Measurements from ENCODE around the gene ADAM12. TPM values are rescaled to one million over a fixed set of nuclear protein-coding genes. Genes with fewer than 3 reads are reported as not detected.

ADAM12 gene
- total and polyA plus RNA-seq, 11 donors: 0.04 to 11.2 (median 0.82) TPM; not detected in 1

DNA sequence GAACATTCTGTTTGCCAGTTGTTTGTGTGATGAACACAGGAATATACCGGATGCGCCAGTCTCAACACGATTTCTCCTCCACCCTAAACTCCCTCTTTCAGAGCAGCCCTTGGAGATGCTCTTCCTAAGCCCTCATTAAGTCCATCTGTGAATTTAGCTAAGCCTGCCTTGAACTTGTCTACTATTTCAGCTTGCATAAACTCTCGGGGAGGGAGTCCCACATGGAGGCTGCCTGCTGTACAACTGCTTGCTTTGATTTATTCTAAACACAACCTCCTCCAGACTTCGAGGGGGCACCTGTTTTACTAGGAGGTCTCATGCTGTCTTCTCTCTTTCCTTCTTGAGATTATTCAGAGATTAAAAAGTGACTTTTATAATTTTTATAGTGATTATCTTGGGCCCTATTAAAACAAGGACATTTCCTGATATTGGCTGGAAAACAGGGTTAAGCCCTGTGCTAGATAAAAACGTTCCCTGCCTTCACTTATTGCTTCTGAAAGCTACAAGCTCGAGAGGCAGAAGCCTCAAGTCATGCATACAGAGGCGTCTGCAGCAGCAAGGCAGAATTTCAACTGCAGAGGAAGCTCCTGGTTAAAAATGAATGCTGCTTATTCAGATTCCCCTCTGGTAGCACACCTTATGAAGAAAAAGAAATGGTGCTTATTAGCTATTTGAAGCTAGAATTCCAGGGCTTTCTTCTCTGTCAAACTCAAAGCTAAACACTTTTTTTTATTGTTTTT lies 317.6 kb downstream of the ADAM12 start:
- Histone ChIP-seq H3K36me3 (no peaks in the 10 kb centered on the region), H3K4me1 (no peaks in the 10 kb centered on the region), H3K27me3 (no peaks in the 10 kb centered on the region), H3K9me3 (no peaks in the 10 kb centered on the region), H3K27ac (no peak overlapping the region), H3K4me3 (no peak overlapping the region)
- DNase-seq (no peak), ATAC-seq (no peak)
- no peak for TF ChIP-seq CTCF (IDR thresholded peaks at IDR 0.05)
- no peak for TF ChIP-seq POLR2A (IDR thresholded peaks at IDR 0.05)
- intact Hi-C loops (cut with DNase I): no loop called here
- 72 to 79% (median 75%) methylated on average over 8 of the region's 8 CpGs for WGBS, 4 donors

DNA sequence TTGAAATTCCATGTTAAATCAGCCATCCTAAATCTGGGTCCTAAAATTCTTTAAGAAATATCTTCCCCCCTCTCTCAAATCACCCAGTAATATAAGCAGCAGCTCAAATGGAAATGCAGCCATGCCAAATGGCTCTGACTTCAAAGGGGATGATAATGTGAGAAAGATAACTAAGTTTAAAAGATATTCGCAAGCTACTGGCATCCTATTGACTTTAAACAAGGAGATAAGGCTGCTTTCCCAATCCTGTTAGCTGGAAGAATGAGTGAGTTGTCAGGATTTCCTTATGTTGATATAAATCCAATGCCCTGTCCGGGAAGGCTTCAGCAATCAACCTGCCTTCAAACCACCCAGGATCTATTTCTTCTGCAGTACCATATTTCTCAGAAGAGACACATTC lies 320.0 kb downstream of the ADAM12 start:
- peaks cover 0 to 3% (median 0%) of the 10 kb centered on the region in 12 donors for H3K4me1 ChIP-seq
- WGBS, 4 donors: 48 to 61% (median 54%) methylated on average over 2 of the region's 2 CpGs
- no peaks in the 10 kb centered on the region for H3K36me3 ChIP-seq
- no peak overlapping the region for H3K27ac ChIP-seq
- H3K9me3 ChIP-seq: peaks cover 0 to 1% (median 0%) of the 10 kb centered on the region in 12 donors
- DNase-seq (no peak), ATAC-seq (no peak)
- no peak overlapping the region for H3K4me3 ChIP-seq
- intact Hi-C loops (cut with DNase I): no loop called here
- TF ChIP-seq CTCF (IDR thresholded peaks at IDR 0.05): no peak
- no peak for TF ChIP-seq POLR2A (IDR thresholded peaks at IDR 0.05)
- no peaks in the 10 kb centered on the region for H3K27me3 ChIP-seq

GRCh38 chr10:126066456-126066855 lies 321.8 kb downstream of the ADAM12 start:
- Histone ChIP-seq H3K27ac (no peak overlapping the region), H3K4me1 (peaks cover 0 to 18% (median 5%) of the 10 kb centered on the region in 12 donors), H3K4me3 (no peak overlapping the region), H3K36me3 (no peaks in the 10 kb centered on the region), H3K27me3 (no peaks in the 10 kb centered on the region), H3K9me3 (peaks cover 0 to 12% (median 0%) of the 10 kb centered on the region in 12 donors)
- ATAC-seq (no peak), DNase-seq (no peak)
- no peak for TF ChIP-seq CTCF (IDR thresholded peaks at IDR 0.05)
- TF ChIP-seq POLR2A (IDR thresholded peaks at IDR 0.05): no peak
- WGBS, 4 donors: 80 to 85% (median 83%) methylated on average over 9 to 10 of the region's 10 CpGs
- intact Hi-C loops (cut with DNase I): no loop called here

DNA sequence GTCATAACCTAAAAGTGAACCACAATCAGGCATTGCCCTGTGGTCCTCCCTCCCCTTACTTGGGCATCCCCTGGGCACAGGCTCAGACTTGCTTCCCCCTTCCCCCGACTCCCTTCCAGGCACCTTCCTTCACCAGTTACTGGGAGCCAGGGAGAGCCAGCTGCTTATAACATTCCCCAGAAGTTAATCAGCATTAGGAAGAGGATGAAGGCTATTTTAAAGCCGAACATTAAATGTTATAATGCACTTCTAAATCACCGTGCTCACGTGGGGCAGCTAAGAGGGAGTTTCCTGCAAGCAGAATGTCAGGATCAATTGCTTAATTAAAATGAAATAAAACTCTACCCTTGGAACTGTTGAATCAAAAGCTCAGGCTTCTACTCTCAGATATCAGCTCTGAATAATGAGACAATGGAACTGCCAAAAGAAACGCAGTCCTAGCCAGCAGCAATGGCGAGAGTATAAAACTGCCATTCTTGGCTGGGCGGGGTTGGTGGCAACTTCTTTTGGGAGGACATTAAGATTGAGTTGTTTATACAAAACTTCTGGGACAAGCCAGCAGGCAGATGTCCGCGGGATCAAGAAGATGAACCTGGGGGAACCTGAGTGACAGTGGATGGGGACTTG lies 322.4 kb downstream of the ADAM12 start:
- TF ChIP-seq CTCF (IDR thresholded peaks at IDR 0.05): no peak
- TF ChIP-seq POLR2A (IDR thresholded peaks at IDR 0.05): no peak
- WGBS, 4 donors: 66 to 82% (median 78%) methylated on average over 9 of the region's 9 CpGs
- ATAC-seq: no peak

More for the DNA sequence above, 322.4 kb downstream of the ADAM12 start:
- Histone ChIP-seq H3K27me3 (no peaks in the 10 kb centered on the region), H3K27ac (no peak overlapping the region), H3K9me3 (peaks cover 0 to 15% (median 0%) of the 10 kb centered on the region in 12 donors), H3K36me3 (no peaks in the 10 kb centered on the region), H3K4me3 (no peak overlapping the region), H3K4me1 (peaks cover 0 to 24% (median 9%) of the 10 kb centered on the region in 12 donors)
- intact Hi-C loops (cut with DNase I): no loop called here
- no peak for DNase-seq
